IMR-90 (cell line): ENCODE results near the gene MEF2A. TPM values are rescaled to one million over a fixed set of nuclear protein-coding genes. Genes with fewer than 3 reads are reported as not detected.

Experiments used
- ATAC-seq: fragments of 200-7000 bp; cut with Tn5 transposase; 2 replicates; pipeline ENCODE4 v1.9.1; 2020; ENCODE audit warnings: low read depth, mild to moderate bottlenecking, moderate library complexity
- BruUV-seq: library from RNA; stranded (reverse); fragments of 400-500 nt; replicated peaks from 2 replicates; lab custom pipeline; 2021; lab: Mats Ljungman, UMichigan
- CTCF ChIA-PET: fragments of 300-600 bp; formaldehyde crosslinking; extraction: SDS; loops from one replicate; lab custom pipeline; 2021; ENCODE audit warnings: antibody characterized with exemption; lab: Yijun Ruan, JAX
- POLR2A ChIA-PET: fragments of 300-600 bp; sonication (Branson Sonifier 250); formaldehyde crosslinking; loops from one replicate; lab custom pipeline; 2022; ENCODE audit warnings: antibody characterized with exemption; ENCODE audit not compliant: unreplicated experiment; lab: Charles Lee
- DNase-seq: peaks from one replicate; pipeline ENCODE4 v3.0.0; 2013
- H2AFZ ChIP-seq: replicated peaks from 2 replicates; pipeline ENCODE3; 2013; ENCODE audit warnings: low read length, mild to moderate bottlenecking; ENCODE audit not compliant: poor library complexity
- H2AK5ac ChIP-seq: 2 replicates; pipeline ENCODE4 v1.6.1; 2013; ENCODE audit warnings: low read depth, low read length, inconsistent platforms
- H2AK9ac ChIP-seq: replicated peaks from 2 replicates; pipeline ENCODE3; 2013; ENCODE audit warnings: mild to moderate bottlenecking, low read depth, low read length, moderate library complexity; ENCODE audit not compliant: poor library complexity
- H2BK120ac ChIP-seq: 2 replicates; pipeline ENCODE4 v1.6.1; 2013; ENCODE audit warnings: low read depth, low read length, inconsistent platforms
- H2BK15ac ChIP-seq: 3 replicates; pipeline ENCODE4 v1.6.1; 2013; ENCODE audit warnings: low read depth, low read length, inconsistent platforms
- H2BK20ac ChIP-seq: 2 replicates; pipeline ENCODE4 v1.6.1; 2013; ENCODE audit warnings: low read depth, mild to moderate bottlenecking, inconsistent platforms, low read length, moderate library complexity
- H2BK5ac ChIP-seq: 2 replicates; pipeline ENCODE4 v1.6.1; 2013; ENCODE audit warnings: mild to moderate bottlenecking, low read depth, low read length, inconsistent platforms; ENCODE audit not compliant: poor library complexity, severe bottlenecking
- H3K14ac ChIP-seq: replicated peaks from 2 replicates; pipeline ENCODE4 v1.6.1; 2013; ENCODE audit warnings: low read depth, low read length, inconsistent platforms
- H3K18ac ChIP-seq: 2 replicates; pipeline ENCODE4 v1.6.1; 2013; ENCODE audit warnings: low read depth, low read length, control low read depth
- H3K23ac ChIP-seq: 2 replicates; pipeline ENCODE4 v1.6.1; 2013; ENCODE audit warnings: low read depth, low read length, inconsistent platforms
- H3K27ac ChIP-seq: 2 replicates; pipeline ENCODE4 v1.5.1; 2013; ENCODE audit warnings: mild to moderate bottlenecking, control low read depth, low read length; ENCODE audit not compliant: insufficient read depth
- H3K27me3 ChIP-seq: 2 replicates; pipeline ENCODE4 v1.6.1; 2013; ENCODE audit warnings: low read length; ENCODE audit not compliant: control insufficient read depth, insufficient read depth
- H3K36me3 ChIP-seq: 2 replicates; pipeline ENCODE4 v1.6.1; 2013; ENCODE audit warnings: low read length, mixed read lengths; ENCODE audit not compliant: control insufficient read depth, insufficient read depth
- H3K4ac ChIP-seq: 2 replicates; pipeline ENCODE4 v1.6.1; 2013; ENCODE audit warnings: low read depth, low read length, inconsistent platforms
- H3K4me1 ChIP-seq: 2 replicates; pipeline ENCODE4 v1.6.1; 2013; ENCODE audit warnings: low read length, mixed read lengths; ENCODE audit not compliant: control insufficient read depth, insufficient read depth
- H3K4me2 ChIP-seq: 2 replicates; pipeline ENCODE4 v1.6.1; 2013; ENCODE audit warnings: low read depth, mild to moderate bottlenecking, control low read depth, low read length, moderate library complexity
- H3K4me3 ChIP-seq: 2 replicates; pipeline ENCODE4 v1.5.1; 2013; ENCODE audit warnings: low read depth, mild to moderate bottlenecking, control low read depth, low read length, moderate library complexity; ENCODE audit not compliant: insufficient read depth
- H3K56ac ChIP-seq: 2 replicates; pipeline ENCODE4 v1.6.1; 2013; ENCODE audit warnings: low read length, inconsistent platforms; ENCODE audit not compliant: insufficient read depth; ENCODE audit errors: extremely low read depth
- H3K79me1 ChIP-seq, 2 experiments: 2 replicates each; pipeline ENCODE4 v1.6.1; 2013; ENCODE audit warnings: low read length in 2 of 2, inconsistent platforms in 1 of 2, low read depth in 1 of 2
- H3K9ac ChIP-seq: 2 replicates; pipeline ENCODE4 v1.6.1; 2013; ENCODE audit warnings: low read depth, low read length, control low read depth
- H3K9me1 ChIP-seq: 2 replicates; pipeline ENCODE4 v1.6.1; 2013; ENCODE audit warnings: low read length, inconsistent platforms; ENCODE audit not compliant: insufficient read depth
- H3K9me3 ChIP-seq: 2 replicates; pipeline ENCODE4 v1.6.1; 2013; ENCODE audit warnings: low read length; ENCODE audit not compliant: control insufficient read depth, insufficient read depth
- H4K20me1 ChIP-seq: 2 replicates; pipeline ENCODE4 v1.6.1; 2013; ENCODE audit warnings: low read length, inconsistent platforms; ENCODE audit not compliant: insufficient read depth
- H4K5ac ChIP-seq: 2 replicates; pipeline ENCODE4 v1.6.1; 2013; ENCODE audit warnings: mild to moderate bottlenecking, low read depth, low read length, control low read depth
- H4K8ac ChIP-seq, 2 experiments: 2 replicates each; pipeline ENCODE4 v1.6.1; 2013; ENCODE audit warnings: low read depth in 2 of 2, low read length in 2 of 2, control low read depth in 1 of 2, inconsistent platforms in 1 of 2
- H4K91ac ChIP-seq: 2 replicates; pipeline ENCODE4 v1.6.1; 2013; ENCODE audit warnings: low read depth, low read length, inconsistent platforms; ENCODE audit not compliant: insufficient read depth
- BHLHE40 ChIP-seq: fragments of 150-350 bp; IDR thresholded peaks from 2 replicates; pipeline ENCODE4 v1.6.1; 2016; ENCODE audit warnings: mild to moderate bottlenecking, low read depth, low read length
- CEBPB ChIP-seq: IDR thresholded peaks from 2 replicates; pipeline ENCODE4 v1.6.1; 2012; ENCODE audit warnings: low read depth, low read length, improper control_type of control experiment
- CHD1 ChIP-seq: IDR thresholded peaks from 2 replicates; pipeline ENCODE4 v1.6.1; 2012; ENCODE audit warnings: low read depth, low read length, improper control_type of control experiment
- CTCF ChIP-seq: conservative IDR thresholded peaks from 2 replicates; pipeline ENCODE4 v1.5.1; 2012; ENCODE audit warnings: mild to moderate bottlenecking, low read depth, low read length, improper control_type of control experiment
- ELK1 ChIP-seq: fragments of 150-350 bp; IDR thresholded peaks from 2 replicates; pipeline ENCODE4 v1.6.1; 2016; ENCODE audit warnings: low read depth, mild to moderate bottlenecking, low read length, moderate library complexity, borderline replicate concordance
- FOS ChIP-seq: fragments of 150-350 bp; IDR thresholded peaks from 2 replicates; pipeline ENCODE4 v1.6.1; 2016; ENCODE audit warnings: low read depth, low read length
- MAFK ChIP-seq: IDR thresholded peaks from 2 replicates; pipeline ENCODE4 v1.6.1; 2012; ENCODE audit warnings: low read depth, low read length, improper control_type of control experiment
- MAZ ChIP-seq: IDR thresholded peaks from 2 replicates; pipeline ENCODE4 v1.6.1; 2012; ENCODE audit warnings: low read depth, mild to moderate bottlenecking, low read length, improper control_type of control experiment, moderate library complexity, borderline replicate concordance
- MXI1 ChIP-seq: IDR thresholded peaks from 2 replicates; pipeline ENCODE4 v1.6.1; 2012; ENCODE audit warnings: low read depth, mild to moderate bottlenecking, low read length, moderate library complexity, borderline replicate concordance
- POLR2A ChIP-seq: IDR thresholded peaks from 2 replicates; pipeline ENCODE4 v1.6.1; 2012; ENCODE audit warnings: mild to moderate bottlenecking, low read depth, low read length
- RAD21 ChIP-seq: IDR thresholded peaks from 2 replicates; pipeline ENCODE4 v1.6.1; 2012; ENCODE audit warnings: low read length, improper control_type of control experiment
- RCOR1 ChIP-seq: IDR thresholded peaks from 2 replicates; pipeline ENCODE4 v1.6.1; 2012; ENCODE audit warnings: mild to moderate bottlenecking, low read length, improper control_type of control experiment; ENCODE audit not compliant: insufficient replicate concordance
- RFX5 ChIP-seq: IDR thresholded peaks from 2 replicates; pipeline ENCODE4 v1.8.0; 2012; ENCODE audit warnings: low read depth, mild to moderate bottlenecking, low read length, moderate library complexity
- SMC3 ChIP-seq: fragments of 150-350 bp; IDR thresholded peaks from 2 replicates; pipeline ENCODE4 v1.6.1; 2016; ENCODE audit warnings: low read depth, mild to moderate bottlenecking, antibody characterized with exemption, low read length, moderate library complexity
- WGBS, 2 experiments: methylation state at CpG; one replicate each; pipeline versions ENCODE4 v1.1.5 to v1.1.7; 2013; ENCODE audit warnings: missing lambda C conversion rate in 2 of 2; ENCODE audit not compliant: insufficient read length in 1 of 2; ENCODE audit errors: extremely low coverage in 2 of 2; 5-methylcytosine and 5-hydroxymethylcytosine counted together
- dilution Hi-C: fragments of 300-500 bp; cut with HindIII; formaldehyde crosslinking; loops from one replicate; pipeline ENCODE4 v1.14.3; 2018; ENCODE audit warnings: low sequenced_read_pairs; ENCODE audit not compliant: unreplicated experiment
- in situ Hi-C: fragments of 300-500 bp; cut with MboI; formaldehyde crosslinking; loops from 3 replicates; pipeline ENCODE4 v1.14.3; 2019; ENCODE audit warnings: low sequenced_read_pairs, inconsistent platforms, mixed read lengths
- intact Hi-C: fragments of 100-400 bp; cut with micrococcal nuclease; formaldehyde crosslinking; loops from 2 replicates; pipeline ENCODE4 v1.10.0; 2022
- polyA plus RNA-seq, 3 experiments: library from polyadenylated mRNA; depleted of rRNA; stranded (reverse); fragments of >200 nt; gene quantifications; 2 replicates each; pipeline ENCODE4 v1.2.3, GENCODE V29; 2012; ENCODE audit warnings: low replicate concordance in 1 of 3
- total RNA-seq: library from RNA; depleted of rRNA; stranded (reverse); fragments of >200 nt; gene quantifications from 2 replicates; pipeline ENCODE4 v1.2.3, GENCODE V29; 2012

The MEF2A gene
- total and polyA plus RNA-seq, 2 of the 4 experiments (the other 2 are of a cell fraction), result 16.1 to 16.7 TPM

DNA sequence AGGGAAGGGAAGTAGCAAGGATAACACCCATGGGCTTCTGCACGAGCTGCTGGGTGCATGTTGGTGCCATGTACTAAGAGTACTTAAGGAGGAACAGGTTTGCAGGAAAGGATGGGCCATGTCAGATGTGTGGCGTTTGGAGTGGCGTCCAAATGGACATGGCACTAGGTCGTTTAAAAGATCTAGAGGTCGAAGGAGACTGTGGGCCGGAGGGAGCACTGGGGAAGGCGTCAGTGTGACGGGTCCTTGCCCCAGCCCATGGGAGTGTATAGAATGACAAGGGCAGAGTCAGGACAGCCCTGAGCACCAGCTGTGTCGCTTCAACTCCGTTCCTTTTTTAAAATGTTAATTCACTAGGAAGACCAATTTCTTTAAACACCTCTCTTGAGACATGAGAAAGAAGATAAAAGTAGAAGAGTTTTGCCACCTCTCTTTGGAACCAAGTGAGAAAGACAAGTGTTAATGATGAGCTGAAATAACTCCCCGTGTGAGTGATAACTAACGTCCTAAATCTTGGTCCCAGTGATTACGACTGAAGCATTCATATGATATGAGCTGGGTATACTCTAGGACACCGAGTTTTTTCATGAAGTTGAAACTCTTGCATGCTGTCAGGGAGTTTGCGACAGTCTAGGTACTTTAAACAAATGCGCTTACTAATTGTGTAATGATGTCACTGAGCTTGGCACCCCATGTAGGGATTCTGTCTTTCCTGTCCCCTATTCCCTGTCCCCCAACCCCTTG lies 143.6 kb downstream of the MEF2A start (continued):
- TF ChIP-seq RFX5, result no peak

DNA sequence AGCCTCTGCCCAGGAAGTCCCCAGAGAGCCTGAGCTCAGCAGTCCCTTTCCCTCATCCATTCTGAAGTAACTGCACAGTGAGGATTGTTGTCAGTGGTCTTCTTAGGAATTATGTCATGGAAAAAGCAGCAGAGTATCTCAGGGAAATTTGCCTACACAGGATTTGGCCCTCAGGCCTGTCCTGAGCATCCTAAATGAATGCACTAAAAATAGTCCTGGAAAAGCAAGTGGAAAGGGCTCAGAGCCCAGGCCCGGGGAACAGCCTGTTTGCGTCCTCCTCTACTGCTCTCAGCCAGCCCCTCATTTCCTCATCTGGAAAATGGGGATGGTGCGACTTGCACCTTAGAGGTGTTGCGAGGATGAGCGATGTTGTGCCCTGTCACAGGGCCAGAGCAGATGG lies 145.8 kb downstream of the MEF2A start:
- WGBS, 2 experiments, result 100% methylated on average over 1 of the region's 5 CpGs; no CpG with 5 or more reads in 1 of the 2 experiments
- peaks cover 13% of the 10 kb centered on the region for H3K4me1 ChIP-seq
- no peak overlapping the region for H3K4ac ChIP-seq
- no peak overlapping the region for H2BK120ac ChIP-seq
- POLR2A ChIA-PET, result no interaction called here
- no peaks in the 10 kb centered on the region for H3K9me3 ChIP-seq
- H3K18ac ChIP-seq, result no peak overlapping the region
- no peak overlapping the region for H2BK5ac ChIP-seq
- no peaks in the 10 kb centered on the region for H3K27me3 ChIP-seq
- DNase-seq (no peak), ATAC-seq (no peak)
- H3K9me1 ChIP-seq, result peaks cover 8% of the 10 kb centered on the region
- no TSS peak for BruUV-seq
- H4K91ac ChIP-seq, result no peak overlapping the region
- H3K56ac ChIP-seq, result no peak overlapping the region
- intact Hi-C loops, result no loop called here
- no peak overlapping the region for H3K14ac ChIP-seq
- H3K27ac ChIP-seq, result no peak overlapping the region
- H3K4me2 ChIP-seq, result no peak overlapping the region
- peaks cover 6% of the 10 kb centered on the region; the same call in 1 of the 2 replicates for H4K20me1 ChIP-seq
- no peak overlapping the region for H2AFZ ChIP-seq
- no peak overlapping the region for H4K5ac ChIP-seq
- H2BK15ac ChIP-seq, result no peak overlapping the region
- H3K79me1 ChIP-seq, result peaks cover 2 to 17% of the 10 kb centered on the region in 2 experiments; a peak in 2 of 4 replicates
- H3K4me3 ChIP-seq, result no peak overlapping the region
- dilution Hi-C loops, result no loop called here
- CTCF ChIA-PET, result no interaction called here
- peaks cover 34% of the 10 kb centered on the region for H3K36me3 ChIP-seq
- H3K9ac ChIP-seq, result no peak overlapping the region
- no peak overlapping the region for H3K23ac ChIP-seq
- H2AK9ac ChIP-seq, result no peak overlapping the region
- no peak overlapping the region for H2BK20ac ChIP-seq
- H4K8ac ChIP-seq, result no peak overlapping the region
- TF ChIP-seq MAZ, result no peak
- TF ChIP-seq FOS, result no peak
- no peak for TF ChIP-seq RCOR1
- no peak for TF ChIP-seq ELK1
- no peak for TF ChIP-seq RAD21
- TF ChIP-seq MAFK, result no peak
- no peak for TF ChIP-seq POLR2A
- no peak for TF ChIP-seq MXI1
- TF ChIP-seq CHD1, result no peak
- no peak for TF ChIP-seq CTCF
- no peak for TF ChIP-seq RFX5
- no peak for TF ChIP-seq CEBPB
- TF ChIP-seq BHLHE40, result no peak
- no peak for TF ChIP-seq SMC3
- H2AK5ac ChIP-seq, result no peak overlapping the region
- in situ Hi-C loops, result no loop called here
